HCT116 (cell line): ENCODE measurements around the gene VSTM1. TPM values are rescaled to one million over a fixed set of nuclear protein-coding genes. Genes with fewer than 3 reads are reported as not detected.

Experiments
- ATAC-seq: fragments of 200-7000 bp; cut with Tn5 transposase; 2 replicates; pipeline ENCODE4 v1.9.1; 2020; ENCODE audit warnings: mild to moderate bottlenecking, moderate library complexity
- BruUV-seq: library from RNA; stranded (reverse); fragments of 400-500 nt; replicated peaks from 2 replicates; lab custom pipeline; 2021; lab: Mats Ljungman, UMichigan
- CTCF ChIA-PET: fragments of 300-600 bp; sonication (Branson Sonifier 250); formaldehyde crosslinking; loops from one replicate; lab custom pipeline; 2021; ENCODE audit warnings: antibody characterized with exemption; lab: Charles Lee
- POLR2A ChIA-PET: fragments of 300-600, 350-600 bp; sonication (Branson Sonifier 250); formaldehyde crosslinking; loops from one replicate; lab custom pipeline; 2021; ENCODE audit warnings: antibody characterized with exemption; lab: Charles Lee
- RAD21 ChIA-PET, 2 experiments: fragments of 300-600 bp; sonication (Branson Sonifier 250); formaldehyde crosslinking; loops; one replicate each; lab custom pipeline; 2023; ENCODE audit warnings: low total read pairs in 2 of 2; ENCODE audit not compliant: uncharacterized antibody in 2 of 2, unreplicated experiment in 2 of 2, low non-redundant PET in 1 of 2; lab: Charles Lee
- DNase-seq: peaks from one replicate; pipeline ENCODE4 v3.0.0-alpha.2; 2010; ENCODE audit warnings: low read depth, low spot score
- H2AFZ ChIP-seq: fragments of 200-600 bp; shearing (Covaris generic), sonication (generic); 2 replicates; pipeline ENCODE4 v1.6.1; 2017; ENCODE audit warnings: low read depth, mixed run types, mixed read lengths, antibody characterized with exemption, low read length; ENCODE audit not compliant: poor library complexity, severe bottlenecking
- H3K27ac ChIP-seq: 2 replicates; pipeline ENCODE4 v1.5.1; 2012; ENCODE audit warnings: low read depth, low read length
- H3K27me3 ChIP-seq: fragments of 200-600 bp; sonication (generic); 2 replicates; pipeline ENCODE4 v1.6.1; 2016; ENCODE audit warnings: mixed run types, low read length, mixed read lengths; ENCODE audit not compliant: insufficient read depth
- H3K36me3 ChIP-seq, 2 experiments: fragments of 200-500 bp in 1 of 2; fragments of 200-600 bp in 1 of 2; sonication (Bioruptor generic) in 1 of 2; sonication (generic) in 1 of 2; 2 replicates each; pipeline versions ENCODE4 v1.5.1 to v1.6.1; 2014 to 2016; ENCODE audit warnings: low read length in 2 of 2, inconsistent platforms in 1 of 2, mixed read lengths in 1 of 2, mixed run types in 1 of 2; ENCODE audit not compliant: insufficient read depth in 2 of 2, control insufficient read depth in 1 of 2
- H3K4me1 ChIP-seq, 2 experiments: fragments of 200-600 bp in 1 of 2; sonication (generic) in 1 of 2; 2 replicates each; pipeline versions ENCODE4 v1.5.1 to v1.6.1; 2012 to 2017; ENCODE audit warnings: low read length in 2 of 2, inconsistent platforms in 1 of 2, mild to moderate bottlenecking in 1 of 2, mixed read lengths in 1 of 2, mixed run types in 1 of 2, moderate library complexity in 1 of 2; ENCODE audit not compliant: insufficient read depth in 2 of 2, control insufficient read depth in 1 of 2
- H3K4me2 ChIP-seq: fragments of 200-600 bp; sonication (generic); 2 replicates; pipeline ENCODE4 v1.6.1; 2017; ENCODE audit warnings: mixed run types, low read length, mixed read lengths
- H3K4me3 ChIP-seq, 2 experiments: fragments of 200-600 bp in 1 of 2; sonication (generic) in 1 of 2; replicated peaks in 1 of 2; 2 replicates each; pipeline ENCODE4 v1.5.1; 2011 to 2016; ENCODE audit warnings: low read length in 2 of 2, control low read depth in 1 of 2, low read depth in 1 of 2, mild to moderate bottlenecking in 1 of 2, mixed read lengths in 1 of 2, mixed run types in 1 of 2
- H3K79me2 ChIP-seq: fragments of 200-600 bp; sonication (generic); 2 replicates; pipeline ENCODE4 v1.6.1; 2017; ENCODE audit warnings: mild to moderate bottlenecking, mixed run types, low read length, moderate library complexity, mixed read lengths; ENCODE audit not compliant: insufficient read depth
- H3K9ac ChIP-seq: fragments of 200-600 bp; sonication (generic); 2 replicates; pipeline ENCODE4 v1.6.1; 2016; ENCODE audit warnings: low read length, mixed read lengths
- H3K9me2 ChIP-seq: fragments of 200-600 bp; sonication (generic), shearing (Covaris generic); 2 replicates; pipeline ENCODE4 v1.6.1; 2017; ENCODE audit warnings: mixed run types, mild to moderate bottlenecking, moderate library complexity; ENCODE audit not compliant: insufficient read depth
- H3K9me3 ChIP-seq, 2 experiments: fragments of 200-500 bp in 1 of 2; fragments of 200-600 bp in 1 of 2; sonication (Bioruptor generic) in 1 of 2; sonication (generic) in 1 of 2; 2 replicates each; pipeline ENCODE4 v1.6.1; 2014 to 2017; ENCODE audit warnings: low read length in 2 of 2, mixed read lengths in 2 of 2, inconsistent platforms in 1 of 2, low read depth in 1 of 2, mild to moderate bottlenecking in 1 of 2, mixed run types in 1 of 2, moderate library complexity in 1 of 2; ENCODE audit not compliant: control insufficient read depth in 1 of 2, insufficient read depth in 1 of 2
- H4K20me1 ChIP-seq: fragments of 200-600 bp; sonication (generic), shearing (Covaris generic); 2 replicates; pipeline ENCODE4 v1.6.1; 2017; ENCODE audit warnings: mixed run types, mild to moderate bottlenecking, moderate library complexity; ENCODE audit not compliant: insufficient read depth
- ATF3 ChIP-seq: IDR thresholded peaks from 2 replicates; pipeline ENCODE4 v1.6.1; 2012
- CBX3 ChIP-seq: IDR thresholded peaks from 2 replicates; pipeline ENCODE4 v1.6.1; 2012; ENCODE audit warnings: low read depth
- CEBPB ChIP-seq: IDR thresholded peaks from 2 replicates; pipeline ENCODE4 v1.6.1; 2012; ENCODE audit warnings: low read depth
- EGR1 ChIP-seq: IDR thresholded peaks from 2 replicates; pipeline ENCODE4 v1.6.1; 2012; ENCODE audit warnings: low read depth
- ELF1 ChIP-seq: IDR thresholded peaks from 2 replicates; pipeline ENCODE4 v1.6.1; 2012; ENCODE audit warnings: low read depth, borderline replicate concordance
- EZH2 ChIP-seq: fragments of 200-600 bp; sonication (generic); IDR thresholded peaks from 2 replicates; pipeline ENCODE4 v1.6.1; 2017; ENCODE audit warnings: antibody characterized with exemption, mixed run types
- EZH2phosphoT487 ChIP-seq: fragments of 200-600 bp; IDR thresholded peaks from 2 replicates; pipeline ENCODE4 v1.6.1; 2018; ENCODE audit warnings: antibody characterized with exemption, borderline replicate concordance
- JUND ChIP-seq: IDR thresholded peaks from 2 replicates; pipeline ENCODE4 v1.6.1; 2012
- POLR2AphosphoS5 ChIP-seq: IDR thresholded peaks from 2 replicates; pipeline ENCODE4 v1.6.1; 2011; ENCODE audit warnings: mild to moderate bottlenecking, low read depth, low read length, moderate library complexity
- RAD21 ChIP-seq: IDR thresholded peaks from 2 replicates; pipeline ENCODE4 v1.6.1; 2012; ENCODE audit warnings: low read depth, mild to moderate bottlenecking
- REST ChIP-seq: IDR thresholded peaks from 2 replicates; pipeline ENCODE4 v1.6.1; 2012; ENCODE audit warnings: low read depth
- SIN3A ChIP-seq: IDR thresholded peaks from 2 replicates; pipeline ENCODE4 v1.6.1; 2012; ENCODE audit warnings: low read depth
- SRF ChIP-seq: IDR thresholded peaks from 2 replicates; pipeline ENCODE4 v1.6.1; 2012; ENCODE audit warnings: low read depth
- TCF7L2 ChIP-seq: IDR thresholded peaks from 2 replicates; pipeline ENCODE4 v1.7.0; 2011; ENCODE audit warnings: borderline replicate concordance, inconsistent platforms; ENCODE audit not compliant: insufficient read depth, insufficient read length; ENCODE audit errors: extremely low read depth
- YY1 ChIP-seq: IDR thresholded peaks from 2 replicates; pipeline ENCODE4 v1.6.1; 2011; ENCODE audit warnings: low read length, low read depth, moderate library complexity, mild to moderate bottlenecking; ENCODE audit not compliant: insufficient replicate concordance; ENCODE audit errors: extremely low read depth
- ZBTB33 ChIP-seq: IDR thresholded peaks from 2 replicates; pipeline ENCODE4 v1.6.1; 2011; ENCODE audit warnings: mild to moderate bottlenecking, low read length, moderate library complexity; ENCODE audit not compliant: insufficient replicate concordance; ENCODE audit errors: extremely low read depth
- ZFX ChIP-seq: fragments of 450-650 bp; IDR thresholded peaks from 2 replicates; pipeline ENCODE4 v1.6.1; 2017
- ZNF274 ChIP-seq: fragments of 200-500 bp; sonication (Bioruptor generic); IDR thresholded peaks from 2 replicates; pipeline ENCODE4 v1.6.1; 2014; ENCODE audit warnings: mild to moderate bottlenecking, low read depth, low read length, inconsistent platforms
- intact Hi-C: fragments of 100-400 bp; cut with micrococcal nuclease; formaldehyde crosslinking; loops from 2 replicates; pipeline ENCODE4 v1.10.0; 2022
- total RNA-seq: library from RNA; stranded (reverse); gene quantifications from one replicate; pipeline ENCODE4 v1.2.1, GENCODE V29; 2021; ENCODE audit not compliant: unreplicated experiment

Gene VSTM1
- total RNA-seq, 1 experiment from 2014 or later, result not detected

GRCh38 chr19:54041969-54042606 is 21.6 kb downstream of the VSTM1 start:
- Histone ChIP-seq H3K9ac (no peak overlapping the region), H4K20me1 (no peaks in the 10 kb centered on the region), H2AFZ (no peak overlapping the region), H3K36me3 (no peaks in the 10 kb centered on the region), H3K4me2 (peak overlapping the region; percentile 25; the same call in 1 of the 2 replicates), H3K79me2 (no peaks in the 10 kb centered on the region), H3K9me3 (no peaks in the 10 kb centered on the region), H3K9me2 (no peaks in the 10 kb centered on the region), H3K27me3 (peaks cover 17% of the 10 kb centered on the region; the same call in 1 of the 2 replicates), H3K27ac (no peak overlapping the region), H3K4me3 (no peak overlapping the region), H3K4me1 (peaks cover 0 to 9% of the 10 kb centered on the region in 2 experiments; a peak in 2 of 4 replicates)
- ChIA-PET CTCF (interaction anchor here (0.5 to 1.6 kb wide), 4 partner anchors 11 to 45 kb away, joined by 3 to 7 read pairs (median 4); no protein-coding TSS in a partner anchor), POLR2A (interaction anchor here (1.0 kb wide), 1 partner anchor 174 kb away, joined by 4 read pairs; the partner anchor contains the start of gene MYADM), RAD21 (interaction anchor here in 1 of 2 experiments (1.2 kb wide), 1 partner anchor 12 kb away, joined by 3 read pairs; no protein-coding TSS in a partner anchor)
- DNase-seq (no peak), ATAC-seq (peak; percentile 30; the same call in 1 of the 2 replicates)
- TF ChIP-seq EZH2phosphoT487 (no peak), ELF1 (no peak), SRF (no peak), YY1 (no peak), JUND (no peak), RAD21 (no peak), POLR2AphosphoS5 (no peak), CEBPB (no peak), ZFX (no peak), CBX3 (no peak), TCF7L2 (no peak), ZNF274 (no peak), SIN3A (no peak), REST (no peak), ATF3 (no peak), EZH2 (no peak), ZBTB33 (no peak), EGR1 (no peak)
- intact Hi-C loops, result no loop called here
- no TSS peak for BruUV-seq
